ENCODE results near the gene ADGRG6.

- TF ChIP-seq CTCF (conservative IDR thresholded peaks at IDR 0.05 in 1 of 2, IDR thresholded peaks at IDR 0.05 in 1 of 2; ENCODE audit: low read depth in 1 of 2, low read length in 2 of 2) (no peak), EZH2 (IDR thresholded peaks at IDR 0.05; ENCODE audit: low read length, missing control alignments) (no peak)
These were observed 108.0 kb downstream of the ADGRG6 start for GRCh38 chr6:142409794-142410193.
